ENCODE data around the gene RAB3B.
"Not testable (repeated sequence)": the region's sequence is repeated elsewhere in the genome, so short reads cannot be mapped to it uniquely, and the experiment has no call there.

The RAB3B gene

DNA sequence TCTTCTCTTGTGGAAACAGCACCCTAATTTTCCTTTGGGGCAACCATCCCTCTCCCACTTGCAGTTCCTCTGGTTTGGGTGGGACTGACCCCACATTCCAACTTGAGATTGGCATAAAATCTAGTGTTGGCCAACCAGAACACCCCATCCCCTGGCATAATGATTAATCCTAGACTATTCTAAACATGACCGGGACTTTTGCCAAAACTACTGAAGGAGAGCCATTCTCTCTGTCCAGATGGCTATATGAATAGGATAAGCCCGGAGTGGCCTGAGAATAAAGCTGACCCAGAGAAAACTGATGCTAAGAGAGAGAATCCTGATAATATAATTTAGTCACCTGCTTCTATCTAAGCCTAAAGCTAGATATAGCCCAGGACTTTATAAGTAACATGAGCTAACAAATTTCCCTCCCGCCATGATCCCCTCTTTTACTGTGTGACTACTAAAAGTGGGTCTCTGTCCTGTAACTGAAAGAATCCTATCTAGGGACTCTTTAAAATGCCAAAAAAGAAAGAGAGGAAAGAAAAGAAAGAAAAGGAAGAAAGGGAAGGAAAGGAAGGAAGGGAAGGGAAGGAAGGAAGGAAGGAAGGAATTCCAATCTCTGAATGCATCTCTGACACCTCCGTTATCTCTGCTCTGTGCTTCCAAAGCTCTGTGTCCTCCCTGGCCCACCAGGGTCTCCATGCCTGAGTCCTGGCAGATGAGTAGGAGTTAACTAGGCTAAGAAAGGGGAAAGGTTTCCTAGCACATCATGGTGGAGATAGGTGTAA lies 84.0 kb downstream of the RAB3B start:
- TF ChIP-seq, protein P1, sequence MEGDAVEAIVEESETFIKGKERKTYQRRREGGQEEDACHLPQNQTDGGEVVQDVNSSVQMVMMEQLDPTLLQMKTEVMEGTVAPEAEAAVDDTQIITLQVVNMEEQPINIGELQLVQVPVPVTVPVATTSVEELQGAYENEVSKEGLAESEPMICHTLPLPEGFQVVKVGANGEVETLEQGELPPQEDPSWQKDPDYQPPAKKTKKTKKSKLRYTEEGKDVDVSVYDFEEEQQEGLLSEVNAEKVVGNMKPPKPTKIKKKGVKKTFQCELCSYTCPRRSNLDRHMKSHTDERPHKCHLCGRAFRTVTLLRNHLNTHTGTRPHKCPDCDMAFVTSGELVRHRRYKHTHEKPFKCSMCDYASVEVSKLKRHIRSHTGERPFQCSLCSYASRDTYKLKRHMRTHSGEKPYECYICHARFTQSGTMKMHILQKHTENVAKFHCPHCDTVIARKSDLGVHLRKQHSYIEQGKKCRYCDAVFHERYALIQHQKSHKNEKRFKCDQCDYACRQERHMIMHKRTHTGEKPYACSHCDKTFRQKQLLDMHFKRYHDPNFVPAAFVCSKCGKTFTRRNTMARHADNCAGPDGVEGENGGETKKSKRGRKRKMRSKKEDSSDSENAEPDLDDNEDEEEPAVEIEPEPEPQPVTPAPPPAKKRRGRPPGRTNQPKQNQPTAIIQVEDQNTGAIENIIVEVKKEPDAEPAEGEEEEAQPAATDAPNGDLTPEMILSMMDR (IDR thresholded peaks at IDR 0.05; ENCODE audit: extremely low read depth, insufficient read depth, missing control alignments) = no peak
- in situ Hi-C loops (cut with MboI; ENCODE audit: low pct_unique_long_range_greater_than_20kb, low sequenced_read_pairs, unreplicated experiment) = loop anchor here (25.0 kb wide), 1 partner anchor 381 kb away; no protein-coding TSS in a partner anchor
- no peak for DNase-seq (ENCODE audit: low spot score)

GRCh38 chr1:51902456-51902855 lies 88.0 kb downstream of the RAB3B start:
- TF ChIP-seq, protein P1 (IDR thresholded peaks at IDR 0.05; ENCODE audit: extremely low read depth, insufficient read depth, missing control alignments) = no peak
- in situ Hi-C loops (cut with MboI; ENCODE audit: low pct_unique_long_range_greater_than_20kb, low sequenced_read_pairs, unreplicated experiment) = loop anchor here (5.0 to 25.0 kb wide), 2 partner anchors 100 to 385 kb away; no protein-coding TSS in a partner anchor
- no peak for DNase-seq (ENCODE audit: low spot score)

GRCh38 chr1:51901151-51901550 lies 89.3 kb downstream of the RAB3B start:
- in situ Hi-C loops (cut with MboI; ENCODE audit: low pct_unique_long_range_greater_than_20kb, low sequenced_read_pairs, unreplicated experiment) = loop anchor here (5.0 to 25.0 kb wide), 2 partner anchors 101 to 386 kb away; no protein-coding TSS in a partner anchor
- DNase-seq (ENCODE audit: low spot score) = no peak
- TF ChIP-seq, protein P1 (IDR thresholded peaks at IDR 0.05; ENCODE audit: extremely low read depth, insufficient read depth, missing control alignments) = no peak

DNA sequence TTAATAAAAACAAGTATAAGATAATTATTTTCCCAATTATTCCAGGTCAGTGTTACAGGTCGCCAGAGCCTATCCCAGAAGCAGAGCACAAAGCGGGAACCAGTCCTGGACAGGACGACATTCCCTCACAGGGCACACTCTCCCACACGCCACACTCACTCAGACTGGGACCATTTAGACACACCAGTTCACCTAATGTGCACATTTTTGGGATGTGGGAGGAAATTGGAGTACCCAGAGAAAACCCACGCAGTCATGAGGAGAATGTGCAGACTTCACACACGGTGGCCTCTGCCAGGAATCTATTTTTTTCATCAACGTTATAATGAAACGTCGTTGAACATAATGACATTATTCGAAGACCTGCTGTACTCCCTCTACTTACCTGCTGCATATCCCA lies 91.5 kb downstream of the RAB3B start:
- TF ChIP-seq, protein P1 (IDR thresholded peaks at IDR 0.05; ENCODE audit: extremely low read depth, insufficient read depth, missing control alignments) = no peak
- in situ Hi-C loops (cut with MboI; ENCODE audit: low pct_unique_long_range_greater_than_20kb, low sequenced_read_pairs, unreplicated experiment) = no loop called here

DNA sequence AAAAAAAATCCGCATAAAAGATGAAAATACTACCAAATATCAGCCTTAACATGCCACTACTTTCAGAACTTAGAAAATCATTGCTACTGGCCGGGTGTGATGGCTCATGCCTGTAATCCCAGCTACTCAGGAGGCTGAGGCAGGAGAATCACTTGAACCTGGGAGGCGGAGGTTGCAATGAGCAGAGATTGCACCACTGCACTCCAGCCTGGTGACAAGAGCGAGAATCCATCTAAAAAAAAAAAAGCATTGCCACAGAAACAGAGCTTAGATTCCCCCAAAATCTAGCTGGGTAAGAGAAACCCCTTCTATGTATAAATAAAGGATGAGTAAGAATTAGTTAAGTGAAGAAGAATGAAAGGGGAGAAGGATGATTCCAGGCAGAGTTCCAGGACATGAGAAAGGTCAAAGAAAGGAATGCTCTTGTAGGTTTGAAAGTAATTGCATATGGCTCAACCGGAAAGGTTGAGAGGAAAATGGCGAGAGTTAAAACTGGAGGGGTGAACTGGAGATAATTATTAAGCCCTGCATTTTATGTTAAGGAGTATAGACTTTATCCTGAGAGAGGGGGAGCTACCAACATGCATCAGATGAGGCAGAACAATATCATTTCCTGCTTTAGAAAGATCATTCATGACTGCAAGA lies 92.3 kb downstream of the RAB3B start:
- TF ChIP-seq, protein P1 (IDR thresholded peaks at IDR 0.05; ENCODE audit: extremely low read depth, insufficient read depth, missing control alignments) = no peak
- in situ Hi-C loops (cut with MboI; ENCODE audit: low pct_unique_long_range_greater_than_20kb, low sequenced_read_pairs, unreplicated experiment) = no loop called here
- DNase-seq (ENCODE audit: low spot score) = no peak

More for the DNA sequence above, 91.5 kb downstream of the RAB3B start:
- no peak for DNase-seq (ENCODE audit: low spot score)

GRCh38 chr1:51897699-51898031 lies 92.8 kb downstream of the RAB3B start:
- TF ChIP-seq, protein P1 (IDR thresholded peaks at IDR 0.05; ENCODE audit: extremely low read depth, insufficient read depth, missing control alignments) = no peak

DNA sequence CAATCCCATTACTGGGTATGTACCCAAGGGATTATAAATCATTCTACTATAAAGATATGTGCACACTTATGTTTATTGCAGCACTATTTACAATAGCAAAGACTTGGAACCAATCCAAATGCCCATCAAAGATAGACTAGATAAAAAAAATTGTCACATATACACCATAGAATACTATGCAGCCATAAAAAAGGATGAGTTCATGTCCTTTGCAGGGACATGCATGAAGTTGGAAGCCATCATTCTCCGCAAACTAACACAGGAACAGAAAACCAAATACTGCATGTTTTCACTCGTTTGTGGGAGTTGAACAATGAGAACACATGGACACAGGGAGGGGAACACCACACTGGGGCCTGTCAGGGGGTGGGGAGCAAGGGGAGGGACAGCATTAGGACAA lies 95.8 kb downstream of the RAB3B start:
- in situ Hi-C loops (cut with MboI; ENCODE audit: low pct_unique_long_range_greater_than_20kb, low sequenced_read_pairs, unreplicated experiment); DNase-seq (ENCODE audit: low spot score): not testable (repeated sequence)

More at GRCh38 chr1:51897699-51898031, 92.8 kb downstream of the RAB3B start:
- no peak for DNase-seq (ENCODE audit: low spot score)
- in situ Hi-C loops (cut with MboI; ENCODE audit: low pct_unique_long_range_greater_than_20kb, low sequenced_read_pairs, unreplicated experiment) = no loop called here

Data from GM13977 (cell line).